CD14-positive monocyte (primary cell): ENCODE results near the gene NLK. TPM values are rescaled to one million over a fixed set of nuclear protein-coding genes. Genes with fewer than 3 reads are reported as not detected.
"Not testable (repeated sequence)": the region's sequence is repeated elsewhere in the genome, so short reads cannot be mapped to it uniquely, and the experiment has no call there.

ENCODE experiments used
- DNase-seq, 3 donors: peaks; one replicate each; pipeline ENCODE4 v3.0.0-alpha.2; 2011 to 2022
- H2AFZ ChIP-seq: 2 replicates; pipeline ENCODE4 v1.6.0; 2012; ENCODE audit warnings: mild to moderate bottlenecking, low read depth, low read length, inconsistent platforms; ENCODE audit not compliant: insufficient read depth, poor library complexity, severe bottlenecking
- H3K27ac ChIP-seq, 2 donors: 1 replicate in 1 of 2; 2 replicates in 1 of 2; pipeline ENCODE4 v1.5.1; 2012 to 2013; ENCODE audit warnings: low read length in 2 of 2, control low read depth in 1 of 2, inconsistent platforms in 1 of 2, low read depth in 1 of 2, mild to moderate bottlenecking in 1 of 2
- H3K27me3 ChIP-seq, 2 donors: one replicate each; pipeline versions ENCODE4 v1.6.0 to v1.6.1; 2011 to 2013; ENCODE audit warnings: low read length in 2 of 2; ENCODE audit not compliant: control insufficient read depth in 2 of 2, insufficient read depth in 2 of 2
- H3K36me3 ChIP-seq, 2 donors: replicated peaks in 1 of 2; 1 replicate in 1 of 2; 2 replicates in 1 of 2; pipeline versions ENCODE4 v1.5.1 to v1.6.1; 2012 to 2013; ENCODE audit warnings: low read length in 2 of 2, control low read depth in 1 of 2, inconsistent platforms in 1 of 2, mild to moderate bottlenecking in 1 of 2; ENCODE audit not compliant: insufficient read depth in 2 of 2, control insufficient read depth in 1 of 2
- H3K4me1 ChIP-seq, 2 donors: 1 replicate in 1 of 2; 2 replicates in 1 of 2; pipeline versions ENCODE4 v1.5.1 to v1.6.1; 2012 to 2013; ENCODE audit warnings: low read length in 2 of 2, control low read depth in 1 of 2, inconsistent platforms in 1 of 2, mild to moderate bottlenecking in 1 of 2, moderate library complexity in 1 of 2; ENCODE audit not compliant: insufficient read depth in 2 of 2, control insufficient read depth in 1 of 2
- H3K4me2 ChIP-seq: replicated peaks from 2 replicates; pipeline ENCODE3; 2012; ENCODE audit warnings: low read length, moderate library complexity, mild to moderate bottlenecking; ENCODE audit not compliant: poor library complexity, severe bottlenecking; ENCODE audit errors: extremely low read depth
- H3K4me3 ChIP-seq, 3 experiments: fragments of 200-600 bp in 1 of 3; sonication (generic) in 1 of 3; replicated peaks in 1 of 3; 1 replicate in 2 of 3; 2 replicates in 1 of 3; pipeline ENCODE4 v1.5.1; 2011 to 2013; ENCODE audit warnings: low read length in 3 of 3, mild to moderate bottlenecking in 3 of 3, control low read depth in 2 of 3, low read depth in 2 of 3, inconsistent platforms in 1 of 3, moderate library complexity in 1 of 3
- H3K79me2 ChIP-seq: 2 replicates; pipeline ENCODE4 v1.6.0; 2012; ENCODE audit warnings: mild to moderate bottlenecking, control low read depth, inconsistent platforms, low read length, moderate library complexity; ENCODE audit not compliant: insufficient read depth
- H3K9ac ChIP-seq: 2 replicates; pipeline ENCODE4 v1.6.0; 2017; ENCODE audit warnings: low read length, mild to moderate bottlenecking; ENCODE audit not compliant: insufficient read depth, poor library complexity, severe bottlenecking
- H3K9me3 ChIP-seq, 2 donors: replicated peaks in 1 of 2; 1 replicate in 1 of 2; 2 replicates in 1 of 2; pipeline versions ENCODE4 v1.5.1 to v1.6.1; 2012 to 2013; ENCODE audit warnings: low read length in 2 of 2, control low read depth in 1 of 2; ENCODE audit not compliant: control insufficient read depth in 1 of 2, insufficient read depth in 1 of 2
- H4K20me1 ChIP-seq: 2 replicates; pipeline ENCODE4 v1.6.0; 2012; ENCODE audit warnings: mild to moderate bottlenecking, low read length, control low read depth, moderate library complexity; ENCODE audit not compliant: insufficient read depth
- H3K27ac Mint-ChIP-seq, 7 donors: one replicate each; pipeline ENCODE4 v1.8.0; 2020; ENCODE audit warnings: mild to moderate bottlenecking in 7 of 7, mixed read lengths in 7 of 7, moderate library complexity in 6 of 7, inconsistent platforms in 2 of 7
- H3K27me3 Mint-ChIP-seq, 3 donors: one replicate each; pipeline ENCODE4 v1.8.0; 2021 to 2022; ENCODE audit warnings: low read depth in 3 of 3, mild to moderate bottlenecking in 3 of 3, mixed read lengths in 3 of 3, moderate library complexity in 3 of 3, inconsistent platforms in 1 of 3
- H3K36me3 Mint-ChIP-seq, 2 donors: one replicate each; pipeline ENCODE4 v1.8.0; 2020; ENCODE audit warnings: mixed read lengths in 2 of 2, inconsistent platforms in 1 of 2, mild to moderate bottlenecking in 1 of 2
- H3K4me1 Mint-ChIP-seq: one replicate; pipeline ENCODE4 v1.8.0; 2020; ENCODE audit warnings: mild to moderate bottlenecking, mixed read lengths
- H3K4me3 Mint-ChIP-seq, 2 donors: one replicate each; pipeline ENCODE4 v1.8.0; 2020; ENCODE audit warnings: mild to moderate bottlenecking in 2 of 2, mixed read lengths in 2 of 2, moderate library complexity in 1 of 2
- H3K9me3 Mint-ChIP-seq, 7 donors: one replicate each; pipeline ENCODE4 v1.8.0; 2020 to 2022; ENCODE audit warnings: mixed read lengths in 7 of 7, mild to moderate bottlenecking in 6 of 7, moderate library complexity in 6 of 7, inconsistent platforms in 2 of 7
- CTCF ChIP-seq: fragments of 200-600 bp; IDR thresholded peaks from one replicate; pipeline ENCODE4 v1.8.0; 2022; ENCODE audit warnings: antibody characterized with exemption, mild to moderate bottlenecking
- WGBS: methylation state at CpG from one replicate; pipeline ENCODE4 v1.1.5; 2013; ENCODE audit warnings: missing lambda C conversion rate; ENCODE audit not compliant: insufficient coverage; 5-methylcytosine and 5-hydroxymethylcytosine counted together
- intact Hi-C, 2 donors: fragments of 100-400 bp; cut with micrococcal nuclease; formaldehyde crosslinking; loops; one replicate each; pipeline versions ENCODE4 v1.15.0 to v1.15.1; 2023
- polyA plus RNA-seq, 3 donors: library from polyadenylated mRNA; depleted of rRNA in 1 of 3; unstranded in 2 of 3; stranded (reverse) in 1 of 3; fragments of 300-500 nt in 2 of 3; fragments of >200 nt in 1 of 3; fragmentation: Illumina TruSeq in 2 of 3; gene quantifications; 1 replicate in 2 of 3; 2 replicates in 1 of 3; pipeline ENCODE4 v1.2.3, GENCODE V29; 2012 to 2021

Gene NLK
- polyA plus RNA-seq, 3 donors: 1.7 to 6.5 (median 2.0) TPM

- Histone ChIP-seq H3K27ac (no peak overlapping the region), H3K79me2 (peaks cover 5% of the 10 kb centered on the region), H3K4me2 (no peak overlapping the region), H3K36me3 (no peaks in the 10 kb centered on the region), H3K27me3 (no peaks in the 10 kb centered on the region), H3K4me1 (no peaks in the 10 kb centered on the region), H3K4me3 (no peak overlapping the region), H3K9me3 (no peaks in the 10 kb centered on the region), H4K20me1 (peaks cover 22% of the 10 kb centered on the region), H2AFZ (no peak overlapping the region), H3K9ac (no peak overlapping the region)
- no peak for TF ChIP-seq CTCF
- WGBS: no CpG with 5 or more reads among the region's 2 CpGs
- intact Hi-C loops: no loop called here
- DNase-seq: no peak
- H3K4me1 Mint-ChIP-seq: peaks cover 9% of the 10 kb centered on the region
- peaks cover 5 to 9% of the 10 kb centered on the region in 2 donors for H3K36me3 Mint-ChIP-seq
- no peak overlapping the region for H3K4me3 Mint-ChIP-seq
- no peak overlapping the region for H3K27ac Mint-ChIP-seq
- peaks cover 0 to 3% (median 0%) of the 10 kb centered on the region in 3 donors for H3K27me3 Mint-ChIP-seq
- peaks cover 0 to 3% (median 0%) of the 10 kb centered on the region in 7 donors for H3K9me3 Mint-ChIP-seq
Measured at GRCh38 chr17:28097901-28098300, 55.4 kb downstream of the NLK start.

- H2AFZ ChIP-seq, H3K9me3 Mint-ChIP-seq, H3K4me1 ChIP-seq, H3K27ac ChIP-seq, H3K27ac Mint-ChIP-seq, H3K27me3 ChIP-seq, H3K4me3 Mint-ChIP-seq, H3K4me1 Mint-ChIP-seq, H3K4me3 ChIP-seq, H3K9ac ChIP-seq, H3K79me2 ChIP-seq, H3K27me3 Mint-ChIP-seq, H3K9me3 ChIP-seq, H3K36me3 ChIP-seq, DNase-seq, intact Hi-C loops, H3K36me3 Mint-ChIP-seq, H3K4me2 ChIP-seq: not testable (repeated sequence)
- WGBS: no CpG with 5 or more reads among the region's 12 CpGs
- peaks cover 22% of the 10 kb centered on the region for H4K20me1 ChIP-seq
Measured at GRCh38 chr17:28098591-28098990, 56.1 kb downstream of the NLK start.
